ENCODE data around the gene PRR13.

DNA sequence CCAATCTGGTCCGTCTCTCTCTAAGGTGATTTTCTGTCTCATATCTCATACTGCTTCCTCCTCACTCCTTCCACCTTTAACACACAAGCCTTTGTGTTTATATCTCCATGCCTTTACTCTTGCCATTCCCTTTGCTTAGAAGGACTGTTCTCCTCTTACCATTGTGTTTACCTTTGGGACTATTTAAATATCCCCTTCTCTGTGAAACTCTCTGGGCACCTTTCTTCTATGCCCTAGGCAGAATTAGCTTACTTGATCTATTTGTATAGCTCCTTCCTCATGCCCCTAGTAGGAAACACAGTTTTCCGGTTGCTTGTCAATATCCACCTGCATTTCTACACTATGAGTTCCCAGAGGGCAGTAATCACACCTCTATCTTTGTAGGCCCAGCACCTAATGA lies 21.8 kb upstream of the PRR13 start:
- no peak for TF ChIP-seq CTCF (IDR thresholded peaks at IDR 0.05)
- no peak for TF ChIP-seq POLR2A (IDR thresholded peaks at IDR 0.05)

Measured in Peyer's patch (tissue), 4 donors.